Measurements from ENCODE around the gene AKR1C8. TPM values are rescaled to one million over a fixed set of nuclear protein-coding genes. Genes with fewer than 3 reads are reported as not detected.
A peak's percentile ranks its signal among the peaks of the same experiment; 100 is the strongest.
"Not testable (repeated sequence)": the region's sequence is repeated elsewhere in the genome, so short reads cannot be mapped to it uniquely, and the experiment has no call there.

The AKR1C8 gene
- 1.5 TPM in 1 of 2 replicates, not detected in the other for total RNA-seq

- DNase-seq = no peak
Measured at GRCh38 chr10:5184987-5185775, at the start of gene AKR1C8. Gene AKR1C8 (minus strand): TSS chr10:5185150. CDS start chr10:5185104, 46 bp downstream.

DNA sequence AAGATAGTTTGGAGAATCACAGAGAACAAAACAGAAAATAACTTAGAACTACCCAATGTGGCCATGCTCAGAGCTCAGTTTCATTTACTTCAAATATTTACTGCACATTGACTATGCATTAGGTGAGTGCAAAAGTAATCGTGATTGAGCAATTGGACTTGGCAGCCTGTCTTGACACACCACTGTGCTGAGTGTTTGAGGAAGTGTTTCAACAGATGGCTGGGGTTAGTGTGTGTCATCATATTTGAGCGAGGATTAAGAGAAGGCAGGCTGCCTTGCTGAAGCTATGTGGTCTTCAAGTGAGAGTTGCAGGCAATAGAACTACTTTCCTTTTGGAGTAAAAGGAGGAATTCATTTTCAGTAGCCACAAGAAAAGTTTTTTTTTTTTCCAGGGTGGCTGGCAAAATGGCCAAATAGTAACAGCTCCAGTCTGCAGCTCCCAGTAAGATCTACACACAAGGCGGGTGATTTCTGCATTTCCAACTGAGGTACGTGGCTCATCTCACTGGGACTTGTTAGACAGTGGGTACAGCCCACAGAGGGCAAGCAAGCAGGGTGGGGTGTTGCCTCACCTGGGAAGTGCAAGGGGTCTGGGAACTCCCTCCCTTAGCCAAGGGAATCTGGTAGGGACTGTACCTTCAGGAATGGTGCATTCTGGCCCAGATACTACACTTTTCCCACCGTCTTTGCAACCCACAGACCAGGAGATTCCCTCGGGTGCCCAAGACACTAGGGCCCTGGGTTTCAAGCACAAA, 49.3 kb upstream of the AKR1C8 start:
- DNase-seq = no peak

- DNase-seq = no peak
Measured at GRCh38 chr10:5233324-5233723, 48.4 kb upstream of the AKR1C8 start.

DNA sequence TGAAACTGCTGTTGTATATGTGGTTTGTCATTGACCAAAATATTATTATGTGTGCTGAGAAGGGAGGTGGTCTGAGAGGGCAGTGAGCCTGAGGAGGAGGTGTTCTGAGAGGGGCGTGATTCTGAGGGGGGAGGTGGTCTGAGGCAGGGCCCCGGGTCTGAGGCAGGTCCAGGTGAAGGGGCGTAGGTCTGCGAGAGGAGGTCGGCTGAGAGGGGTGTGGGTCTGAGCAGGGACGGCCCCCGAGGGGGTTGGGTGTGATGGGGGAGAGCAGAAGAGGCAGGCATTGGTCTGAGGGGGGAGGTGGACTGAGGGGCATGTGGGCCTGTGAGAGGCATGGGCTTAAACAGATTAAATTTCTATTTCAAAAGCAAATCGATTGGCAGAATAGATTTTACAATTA, 44.1 kb upstream of the AKR1C8 start:
- no peak for DNase-seq

- not testable (repeated sequence) for DNase-seq
Measured at GRCh38 chr10:5222942-5223341, 38.0 kb upstream of the AKR1C8 start.

DNA sequence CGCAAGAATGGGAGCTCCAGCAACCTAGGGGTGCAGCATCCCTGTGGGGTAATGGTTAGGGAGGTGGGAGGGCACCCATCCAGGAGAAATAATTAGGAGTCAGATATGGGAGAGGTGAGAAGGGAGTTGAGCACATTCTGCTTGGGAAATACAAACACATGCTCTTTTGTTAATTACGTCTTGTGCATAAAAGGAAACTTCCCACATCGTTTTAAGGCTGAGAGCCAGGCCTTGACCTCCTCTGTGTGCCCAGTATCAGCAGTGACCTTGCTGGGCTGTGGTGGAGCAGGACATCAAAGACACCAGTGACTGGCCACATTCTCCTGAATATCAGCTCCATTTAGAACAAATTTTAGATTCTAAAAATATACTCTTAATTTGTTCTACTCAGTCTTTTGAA, 34.3 kb upstream of the AKR1C8 start:
- no peak for DNase-seq

DNA sequence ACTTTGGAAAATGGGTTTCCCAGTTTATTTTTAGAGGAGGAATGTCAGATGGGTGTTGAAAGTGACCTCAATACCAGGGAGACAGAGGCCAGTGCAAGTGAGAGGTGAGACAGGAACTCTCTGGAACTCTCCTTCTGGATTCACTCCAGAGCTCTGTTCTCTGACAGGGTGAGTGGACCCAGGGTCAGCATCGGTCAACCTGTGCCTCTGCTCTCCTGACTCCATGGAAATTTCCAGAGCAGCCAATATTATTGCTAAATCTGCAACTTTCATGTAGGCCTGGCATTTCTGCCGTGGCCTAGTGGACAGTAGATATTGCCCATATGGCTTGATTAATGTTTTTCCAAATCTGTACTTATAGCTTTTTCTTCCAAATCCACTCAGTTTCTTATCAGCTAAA, 31.9 kb upstream of the AKR1C8 start:
- DNase-seq = no peak

- DNase-seq = no peak
Measured at GRCh38 chr10:5211696-5212536, 27.0 kb upstream of the AKR1C8 start.

DNA sequence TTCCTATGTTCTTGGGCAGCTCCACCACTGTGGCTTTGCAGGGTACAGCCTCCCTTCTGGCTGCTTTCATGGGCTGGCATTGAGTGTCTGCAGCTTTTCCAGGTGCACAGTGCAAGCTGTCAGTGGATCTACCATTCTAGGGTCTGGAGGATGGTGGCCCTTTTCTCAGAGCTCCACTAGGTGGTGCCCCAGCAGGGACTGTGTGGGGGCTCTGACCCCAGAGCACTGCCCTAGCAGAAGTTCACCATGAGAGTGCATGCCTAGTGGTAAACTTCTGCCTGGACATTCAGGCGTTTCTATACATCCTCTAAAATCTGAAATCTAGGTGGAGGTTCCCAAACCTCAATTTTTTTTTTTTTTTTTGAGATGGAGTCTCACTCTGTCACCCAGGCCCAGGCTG, 25.3 kb upstream of the AKR1C8 start:
- DNase-seq = peak; percentile 24

DNA sequence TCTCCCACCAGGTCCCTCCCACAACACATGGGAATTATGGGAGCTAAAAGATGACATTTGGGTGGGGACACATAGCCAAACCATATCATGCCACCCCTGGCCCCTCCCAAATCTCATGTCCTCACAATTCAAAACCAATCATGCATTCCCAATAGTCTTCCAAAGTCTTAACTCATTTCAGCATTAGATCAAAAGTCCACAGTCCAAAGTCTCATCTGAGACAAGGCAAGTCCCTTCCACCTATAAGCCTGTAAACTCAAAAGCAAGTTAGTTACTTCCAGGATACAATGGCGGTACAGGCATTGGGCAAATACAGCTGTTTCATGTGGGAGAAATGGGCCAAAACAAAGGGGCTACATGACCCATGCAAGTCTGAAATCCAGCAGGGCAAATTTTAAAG, 24.8 kb upstream of the AKR1C8 start:
- not testable (repeated sequence) for DNase-seq

GRCh38 chr10:5206799-5207198, 21.8 kb upstream of the AKR1C8 start:
- no peak for DNase-seq

GRCh38 chr10:5199398-5199797, 14.4 kb upstream of the AKR1C8 start:
- DNase-seq = no peak

GRCh38 chr10:5198386-5198785, 13.4 kb upstream of the AKR1C8 start:
- no peak for DNase-seq

- no peak for DNase-seq
Measured at GRCh38 chr10:5196702-5197113, 11.8 kb upstream of the AKR1C8 start, which contains the start of gene AKR1C4. Gene AKR1C4 (plus strand): TSS chr10:5196837. CDS start chr10:5196868, 31 bp downstream.

DNA sequence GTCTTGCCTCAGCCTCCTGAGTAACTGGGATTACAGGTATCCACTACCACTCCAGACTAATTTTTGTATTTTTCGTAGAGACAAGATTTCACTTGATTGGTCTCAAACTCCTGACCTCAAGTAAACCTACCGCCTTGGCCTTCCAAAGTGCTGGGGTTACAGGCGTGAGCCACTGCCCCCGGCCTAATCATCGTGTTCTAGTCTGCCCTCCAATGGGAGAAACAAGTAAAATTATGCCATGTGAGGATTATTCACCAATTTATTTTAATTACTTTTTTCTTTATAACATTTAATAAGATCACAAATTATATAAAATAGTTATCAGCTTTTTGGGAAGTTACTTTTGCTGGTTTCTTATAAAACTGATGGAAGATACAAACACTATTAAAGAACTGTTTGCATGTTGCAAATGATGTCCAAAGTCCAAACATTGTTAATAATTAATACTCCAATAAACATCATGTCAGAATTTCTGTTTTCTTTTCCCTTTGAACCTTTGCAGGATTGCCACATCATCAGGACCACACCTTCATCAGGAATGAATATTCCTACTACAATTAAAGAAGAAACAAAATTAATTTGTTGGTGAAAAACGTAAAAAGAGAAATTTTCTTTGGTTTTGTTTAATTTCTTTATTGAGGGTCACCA, 10.9 kb upstream of the AKR1C8 start:
- DNase-seq = no peak

GRCh38 chr10:5194431-5194830, 9.5 kb upstream of the AKR1C8 start:
- no peak for DNase-seq

DNA sequence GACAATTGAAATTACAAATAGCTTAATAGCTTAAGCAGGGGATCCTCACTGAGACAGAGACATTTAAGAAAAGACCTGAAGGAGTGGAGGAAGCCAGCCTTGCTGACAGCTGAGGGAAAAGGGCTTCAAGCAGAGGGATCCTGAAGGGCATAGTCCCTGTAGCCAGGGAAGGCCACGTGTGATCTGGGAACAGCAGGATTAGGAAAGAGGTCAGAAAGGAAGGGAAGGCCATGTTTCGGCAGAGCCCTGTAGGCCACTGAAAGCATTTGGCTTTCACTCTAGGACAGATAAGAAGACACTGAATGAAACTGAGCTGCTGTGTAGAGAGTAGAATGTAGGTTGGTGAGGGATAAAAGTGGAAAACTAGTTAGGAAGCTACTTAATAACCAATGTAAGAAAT, 3.4 kb upstream of the AKR1C8 start:
- DNase-seq = no peak

- no peak for DNase-seq
Measured at GRCh38 chr10:5187867-5188266, 2.9 kb upstream of the AKR1C8 start.

DNA sequence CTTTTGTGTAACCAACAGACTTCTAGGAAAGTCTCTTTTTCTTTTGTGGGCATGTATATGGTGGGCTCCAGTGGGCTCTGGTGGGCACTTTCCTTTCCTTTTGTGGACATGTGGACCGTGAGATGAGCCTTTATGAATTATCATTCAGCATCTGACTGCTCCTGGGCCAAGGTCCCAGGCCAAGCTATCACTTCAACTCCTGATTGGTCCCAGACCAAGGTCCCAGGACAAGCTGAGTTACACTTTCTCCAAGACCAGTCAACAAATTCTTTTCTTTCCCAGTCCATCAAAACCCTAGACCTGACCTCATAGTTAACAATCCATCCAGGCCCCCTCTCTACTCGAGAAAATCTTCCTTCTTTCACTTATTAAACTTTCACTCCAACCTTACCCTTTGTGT, 1.0 kb downstream of the AKR1C8 start:
- DNase-seq = no peak

GRCh38 chr10:5180503-5180902, 4.4 kb downstream of the AKR1C8 start:
- not testable (repeated sequence) for DNase-seq

- DNase-seq = not testable (repeated sequence)
Measured at GRCh38 chr10:5175581-5175980, 9.4 kb downstream of the AKR1C8 start.

- DNase-seq = no peak
Measured at GRCh38 chr10:5168897-5169420, 16.0 kb downstream of the AKR1C8 start.
